Measurements from ENCODE around the gene ANK3.

- TF ChIP-seq CTCF (conservative IDR thresholded peaks at IDR 0.05 in 1 of 2, IDR thresholded peaks at IDR 0.05 in 1 of 2; ENCODE audit: low read depth in 1 of 2, low read length in 2 of 2), result no peak
- no peak for TF ChIP-seq EZH2 (IDR thresholded peaks at IDR 0.05; ENCODE audit: low read length, missing control alignments)
Observed at GRCh38 chr10:60367901-60368300, 21.8 kb downstream of the ANK3 start.

Measured in fibroblast of lung (primary cell).